Neuronal stem cell (in vitro differentiated cells): ENCODE results near the gene WDR93.

ENCODE experiments used
- DNase-seq: peaks from one replicate; pipeline ENCODE4 v3.0.0-alpha.2; 2013; ENCODE audit warnings: low spot score
- H2AFZ ChIP-seq: one replicate; pipeline ENCODE4 v1.6.1; 2013; ENCODE audit warnings: mild to moderate bottlenecking, low read length, inconsistent platforms
- H2AK5ac ChIP-seq: 2 replicates; pipeline ENCODE4 v1.6.1; 2013; ENCODE audit warnings: low read depth, mild to moderate bottlenecking, inconsistent platforms, low read length, moderate library complexity, mixed read lengths
- H2BK120ac ChIP-seq: 2 replicates; pipeline ENCODE4 v1.6.1; 2013; ENCODE audit warnings: low read depth, mild to moderate bottlenecking, inconsistent platforms, low read length, moderate library complexity, mixed read lengths
- H2BK12ac ChIP-seq: one replicate; pipeline ENCODE4 v1.6.1; 2013; ENCODE audit warnings: low read length, inconsistent platforms
- H2BK15ac ChIP-seq: 2 replicates; pipeline ENCODE4 v1.6.1; 2013; ENCODE audit warnings: mild to moderate bottlenecking, low read length, inconsistent platforms, mixed read lengths
- H2BK5ac ChIP-seq: one replicate; pipeline ENCODE4 v1.6.1; 2013; ENCODE audit warnings: inconsistent platforms, mild to moderate bottlenecking, low read length, moderate library complexity
- H3K14ac ChIP-seq: one replicate; pipeline ENCODE4 v1.6.1; 2013; ENCODE audit warnings: low read length, inconsistent platforms
- H3K18ac ChIP-seq: 2 replicates; pipeline ENCODE4 v1.6.1; 2013; ENCODE audit warnings: low read length, inconsistent platforms
- H3K23ac ChIP-seq: 2 replicates; pipeline ENCODE4 v1.6.1; 2013; ENCODE audit warnings: low read depth, mild to moderate bottlenecking, mixed read lengths, low read length, inconsistent platforms; ENCODE audit not compliant: poor library complexity
- H3K27ac ChIP-seq: replicated peaks from 3 replicates; pipeline ENCODE4 v1.5.1; 2013; ENCODE audit warnings: low read length, inconsistent platforms
- H3K27me3 ChIP-seq, 3 experiments: 2 replicates each; pipeline ENCODE4 v1.6.1; 2013; ENCODE audit warnings: low read length in 3 of 3, mild to moderate bottlenecking in 2 of 3, inconsistent platforms in 1 of 3, low read depth in 1 of 3, mixed read lengths in 1 of 3, moderate library complexity in 1 of 3; ENCODE audit not compliant: control insufficient read depth in 3 of 3, insufficient read depth in 3 of 3
- H3K36me3 ChIP-seq, 2 donors: replicated peaks in 1 of 2; 2 replicates each; pipeline ENCODE4 v1.6.1; 2013; ENCODE audit warnings: low read length in 2 of 2; ENCODE audit not compliant: control insufficient read depth in 2 of 2, insufficient read depth in 2 of 2
- H3K4ac ChIP-seq: 2 replicates; pipeline ENCODE4 v1.6.1; 2013; ENCODE audit warnings: inconsistent platforms, mild to moderate bottlenecking, low read length, moderate library complexity
- H3K4me1 ChIP-seq, 2 donors: 1 replicate in 1 of 2; 2 replicates in 1 of 2; pipeline ENCODE4 v1.6.1; 2013; ENCODE audit warnings: low read length in 2 of 2, low read depth in 1 of 2; ENCODE audit not compliant: control insufficient read depth in 2 of 2, insufficient read depth in 1 of 2
- H3K4me2 ChIP-seq: one replicate; pipeline ENCODE4 v1.6.1; 2013; ENCODE audit warnings: mild to moderate bottlenecking, low read length, inconsistent platforms; ENCODE audit not compliant: insufficient read depth, poor library complexity, severe bottlenecking
- H3K4me3 ChIP-seq, 2 donors: 2 replicates each; pipeline ENCODE4 v1.5.1; 2013; ENCODE audit warnings: low read length in 2 of 2, mild to moderate bottlenecking in 2 of 2, inconsistent platforms in 1 of 2, moderate library complexity in 1 of 2
- H3K79me1 ChIP-seq: one replicate; pipeline ENCODE4 v1.6.1; 2013; ENCODE audit warnings: low read depth, mild to moderate bottlenecking, inconsistent platforms, low read length, moderate library complexity
- H3K9ac ChIP-seq: one replicate; pipeline ENCODE4 v1.6.1; 2013; ENCODE audit warnings: mild to moderate bottlenecking, low read depth, low read length, inconsistent platforms; ENCODE audit not compliant: poor library complexity
- H3K9me3 ChIP-seq, 2 donors: replicated peaks in 1 of 2; 2 replicates each; pipeline versions ENCODE3 to v1.6.1; 2013; ENCODE audit warnings: low read length in 2 of 2, mild to moderate bottlenecking in 2 of 2, inconsistent platforms in 1 of 2, low read depth in 1 of 2, mixed read lengths in 1 of 2, moderate library complexity in 1 of 2; ENCODE audit not compliant: control insufficient read depth in 2 of 2, insufficient read depth in 1 of 2
- H4K8ac ChIP-seq: one replicate; pipeline ENCODE4 v1.6.1; 2013; ENCODE audit warnings: low read depth, mild to moderate bottlenecking, inconsistent platforms, low read length, moderate library complexity
- H4K91ac ChIP-seq: one replicate; pipeline ENCODE4 v1.6.1; 2013; ENCODE audit warnings: low read length, low read depth, mild to moderate bottlenecking, inconsistent platforms; ENCODE audit not compliant: poor library complexity
- WGBS, 2 donors: extraction: QIAGEN DNeasy Blood & Tissue Kit; methylation state at CpG; one replicate each; pipeline ENCODE4 v1.1.7; 2013; ENCODE audit warnings: missing lambda C conversion rate in 2 of 2, mixed read lengths in 1 of 2; ENCODE audit not compliant: insufficient read length in 2 of 2, insufficient replicate concordance in 1 of 2; ENCODE audit errors: extremely low coverage in 2 of 2; 5-methylcytosine and 5-hydroxymethylcytosine counted together

The WDR93 gene

DNA sequence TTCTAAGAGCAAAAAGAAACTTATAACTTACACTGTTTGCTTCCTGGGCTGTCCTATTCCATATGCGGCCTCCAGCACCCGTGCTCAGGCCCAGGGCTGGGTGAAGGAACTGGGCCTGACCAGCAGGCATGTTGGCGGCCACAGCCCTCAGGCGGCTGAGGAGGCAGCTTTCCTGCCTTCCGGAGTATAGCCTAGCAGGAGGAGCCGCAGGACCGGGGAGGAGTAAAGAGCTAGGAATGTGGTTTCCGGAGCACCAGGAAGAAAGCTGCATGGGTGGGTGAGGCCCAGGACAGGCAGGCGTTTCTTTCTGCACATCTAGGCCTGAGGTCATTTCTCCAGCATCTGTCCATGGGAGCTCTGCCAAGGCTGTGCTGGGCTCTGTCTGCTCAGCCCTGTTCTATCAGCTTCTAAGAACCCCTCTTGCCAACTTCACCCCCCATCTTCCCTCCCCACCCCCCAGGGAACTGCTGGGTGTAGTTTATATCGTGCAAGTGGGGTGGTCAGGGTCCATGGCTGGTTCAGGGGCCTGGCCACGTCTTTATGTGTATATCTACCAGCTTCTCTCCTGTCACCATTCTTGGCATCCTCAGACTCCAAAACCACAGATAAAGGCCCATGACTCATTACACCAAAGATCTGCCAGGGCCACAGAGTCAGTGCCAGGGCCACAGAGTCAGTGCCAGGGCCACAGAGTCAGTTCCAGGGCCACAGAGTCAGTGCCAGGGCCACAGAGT, 27.6 kb upstream of the WDR93 start:
- DNase-seq = no peak
- H3K36me3 ChIP-seq = no peaks in the 10 kb centered on the region
- H3K4me2 ChIP-seq = no peak overlapping the region
- H2BK120ac ChIP-seq = no peak overlapping the region
- no peak overlapping the region for H4K8ac ChIP-seq
- no peak overlapping the region for H4K91ac ChIP-seq
- no peak overlapping the region for H3K9ac ChIP-seq
- peak overlapping the region; percentile 74 for H2AFZ ChIP-seq
- H3K27me3 ChIP-seq = peaks cover 0 to 39% (median 14%) of the 10 kb centered on the region in 3 experiments
- no peak overlapping the region for H3K4ac ChIP-seq
- H3K14ac ChIP-seq = no peak overlapping the region
- no peak overlapping the region for H3K27ac ChIP-seq
- H3K9me3 ChIP-seq = peaks cover 0 to 4% of the 10 kb centered on the region in 2 donors
- no peak overlapping the region for H2BK12ac ChIP-seq
- no CpG with 5 or more reads among the region's 11 CpGs for WGBS, 2 donors
- H2BK15ac ChIP-seq = peak overlapping the region; percentile 71
- H3K4me3 ChIP-seq = no peak overlapping the region
- peaks cover 4 to 5% of the 10 kb centered on the region in 2 donors for H3K4me1 ChIP-seq
- H3K18ac ChIP-seq = no peak overlapping the region
- peak overlapping the region; percentile 63 for H2AK5ac ChIP-seq
- no peak overlapping the region for H3K23ac ChIP-seq
- H3K79me1 ChIP-seq = no peaks in the 10 kb centered on the region
- no peak overlapping the region for H2BK5ac ChIP-seq

- no peaks in the 10 kb centered on the region for H3K79me1 ChIP-seq
- H4K91ac ChIP-seq = no peak overlapping the region
- H3K4ac ChIP-seq = no peak overlapping the region
- H2BK120ac ChIP-seq = no peak overlapping the region
- H2AFZ ChIP-seq = peak overlapping the region; percentile 94
- H3K27me3 ChIP-seq = peaks cover 0 to 39% (median 14%) of the 10 kb centered on the region in 3 experiments
- H3K23ac ChIP-seq = no peak overlapping the region
- no peak overlapping the region for H3K14ac ChIP-seq
- no peak for DNase-seq
- H3K18ac ChIP-seq = no peak overlapping the region
- H2BK12ac ChIP-seq = no peak overlapping the region
- H4K8ac ChIP-seq = no peak overlapping the region
- H3K4me2 ChIP-seq = no peak overlapping the region
- H3K4me1 ChIP-seq = peaks cover 4 to 5% of the 10 kb centered on the region in 2 donors
- H3K27ac ChIP-seq = no peak overlapping the region
- no peak overlapping the region for H2BK15ac ChIP-seq
- H3K9ac ChIP-seq = no peak overlapping the region
- no peak overlapping the region for H2AK5ac ChIP-seq
- no CpG with 5 or more reads among the region's 13 CpGs for WGBS, 2 donors
- H3K36me3 ChIP-seq = no peaks in the 10 kb centered on the region
- H2BK5ac ChIP-seq = no peak overlapping the region
- peaks cover 0 to 4% of the 10 kb centered on the region in 2 donors for H3K9me3 ChIP-seq
- H3K4me3 ChIP-seq = peak overlapping the region in 1 of 2 donors; percentile 46
Measured at GRCh38 chr15:89664441-89665350, 25.9 kb upstream of the WDR93 start.

- H3K4ac ChIP-seq = no peak overlapping the region
- H3K23ac ChIP-seq = peak overlapping the region; percentile 73
- H4K91ac ChIP-seq = no peak overlapping the region
- DNase-seq = peak; percentile 56
- H2BK12ac ChIP-seq = peak overlapping the region; percentile 73
- H3K14ac ChIP-seq = peak overlapping the region; percentile 56
- H3K36me3 ChIP-seq = no peaks in the 10 kb centered on the region
- no peak overlapping the region for H2BK120ac ChIP-seq
- peak overlapping the region; percentile 68 for H2AK5ac ChIP-seq
- peak overlapping the region; percentile 96 for H2BK15ac ChIP-seq
- peaks cover 4 to 5% of the 10 kb centered on the region in 2 donors for H3K4me1 ChIP-seq
- H3K4me2 ChIP-seq = peak overlapping the region; percentile 49
- H4K8ac ChIP-seq = no peak overlapping the region
- no peak overlapping the region for H2BK5ac ChIP-seq
- H3K4me3 ChIP-seq = peak overlapping the region; percentile 46 to 74
- peaks cover 0 to 2% of the 10 kb centered on the region in 2 donors for H3K9me3 ChIP-seq
- peak overlapping the region; percentile 60 for H3K9ac ChIP-seq
- peak overlapping the region; percentile 94 for H2AFZ ChIP-seq
- WGBS, 2 donors = no CpG with 5 or more reads among the region's 72 CpGs
- H3K27ac ChIP-seq = no peak overlapping the region
- peak overlapping the region; percentile 97 for H3K18ac ChIP-seq
- peaks cover 0 to 44% (median 13%) of the 10 kb centered on the region in 3 experiments for H3K27me3 ChIP-seq
- H3K79me1 ChIP-seq = no peaks in the 10 kb centered on the region
Measured at GRCh38 chr15:89665449-89666181, 25.0 kb upstream of the WDR93 start.
